ENCODE data around the gene ZNF775.

DNA sequence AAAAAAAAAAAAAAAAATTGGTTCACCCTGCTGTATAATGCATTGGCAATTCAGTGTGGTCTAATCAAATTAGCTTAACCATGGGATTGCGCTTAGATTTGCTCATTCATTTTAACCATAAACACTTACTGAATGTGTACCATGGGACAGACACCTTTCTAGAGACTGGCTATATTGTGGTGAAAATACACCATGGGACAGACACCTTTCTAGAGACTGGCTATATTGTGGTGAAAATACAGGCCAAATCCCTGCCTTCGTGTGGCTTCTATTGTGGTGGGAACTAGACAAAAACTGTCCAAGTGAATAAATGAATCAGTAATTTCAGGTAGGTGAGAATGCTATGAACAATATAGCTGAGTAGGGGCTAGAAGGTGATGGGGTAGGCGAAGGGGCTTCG lies 20.7 kb upstream of the ZNF775 start:
- no peak for TF ChIP-seq POLR2A (IDR thresholded peaks at IDR 0.05; ENCODE audit: low read depth, low read length)
- no peak for TF ChIP-seq POLR2AphosphoS5 (IDR thresholded peaks at IDR 0.05; ENCODE audit: low read depth, low read length)
- no peak for TF ChIP-seq TAF1 (IDR thresholded peaks at IDR 0.05; ENCODE audit: borderline replicate concordance, low read depth, low read length)

Measured in GM12892 (cell line).